NCI-H748 (cell line): Measurements from ENCODE around the gene CYP20A1.
"Not testable (repeated sequence)": the region's sequence is repeated elsewhere in the genome, so short reads cannot be mapped to it uniquely, and the experiment has no call there.

ENCODE experiments used
- DNase-seq: peaks from one replicate; lab custom pipeline; 2025; ENCODE audit not compliant: unreplicated experiment; lab: John Stamatoyannopoulos, UW

The CYP20A1 gene, protein sequence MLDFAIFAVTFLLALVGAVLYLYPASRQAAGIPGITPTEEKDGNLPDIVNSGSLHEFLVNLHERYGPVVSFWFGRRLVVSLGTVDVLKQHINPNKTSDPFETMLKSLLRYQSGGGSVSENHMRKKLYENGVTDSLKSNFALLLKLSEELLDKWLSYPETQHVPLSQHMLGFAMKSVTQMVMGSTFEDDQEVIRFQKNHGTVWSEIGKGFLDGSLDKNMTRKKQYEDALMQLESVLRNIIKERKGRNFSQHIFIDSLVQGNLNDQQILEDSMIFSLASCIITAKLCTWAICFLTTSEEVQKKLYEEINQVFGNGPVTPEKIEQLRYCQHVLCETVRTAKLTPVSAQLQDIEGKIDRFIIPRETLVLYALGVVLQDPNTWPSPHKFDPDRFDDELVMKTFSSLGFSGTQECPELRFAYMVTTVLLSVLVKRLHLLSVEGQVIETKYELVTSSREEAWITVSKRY

DNA sequence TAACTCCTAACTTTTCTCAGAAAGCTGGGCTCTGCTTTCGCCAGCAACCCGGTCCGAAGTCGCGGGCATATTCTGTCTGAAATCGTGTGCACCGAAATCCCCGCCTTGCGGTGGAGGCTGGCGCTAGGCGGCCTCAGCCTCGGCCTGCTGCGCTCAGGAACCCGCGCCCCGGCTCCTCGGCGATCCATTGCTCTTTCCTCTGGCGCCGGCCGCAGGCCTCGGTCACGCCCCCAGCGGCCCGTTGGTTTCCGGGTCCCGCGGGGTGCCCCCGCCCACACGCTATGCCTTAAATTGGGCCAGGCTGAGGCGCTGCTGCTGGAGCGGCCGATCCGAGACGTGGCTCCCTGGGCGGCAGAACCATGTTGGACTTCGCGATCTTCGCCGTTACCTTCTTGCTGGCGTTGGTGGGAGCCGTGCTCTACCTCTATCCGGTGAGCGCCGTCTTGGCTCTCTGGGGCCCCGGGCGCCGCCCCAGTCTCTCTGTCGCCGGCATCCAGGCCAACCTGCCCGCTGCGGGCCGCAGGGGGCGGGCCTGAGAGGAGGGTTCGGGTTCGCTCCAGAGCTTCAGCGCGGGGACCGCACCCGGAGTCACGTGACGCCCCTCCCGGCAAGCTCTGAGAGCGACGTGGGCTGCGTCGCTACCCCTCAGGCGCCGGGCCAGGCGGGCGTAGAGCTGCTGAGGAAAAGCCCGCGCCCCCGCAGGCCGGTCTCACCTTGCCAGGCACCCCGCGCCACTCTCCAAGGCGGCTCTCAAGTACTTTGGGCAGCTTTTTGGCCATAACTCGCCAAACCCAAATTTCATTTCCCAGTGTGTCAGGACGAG lies at the start of gene CYP20A1:
CYP20A1 (plus strand) TSS at position 315 of the 823 bp plus-strand sequence; CDS start at position 360, 45 bp downstream.
- peak; percentile 98 for DNase-seq

DNA sequence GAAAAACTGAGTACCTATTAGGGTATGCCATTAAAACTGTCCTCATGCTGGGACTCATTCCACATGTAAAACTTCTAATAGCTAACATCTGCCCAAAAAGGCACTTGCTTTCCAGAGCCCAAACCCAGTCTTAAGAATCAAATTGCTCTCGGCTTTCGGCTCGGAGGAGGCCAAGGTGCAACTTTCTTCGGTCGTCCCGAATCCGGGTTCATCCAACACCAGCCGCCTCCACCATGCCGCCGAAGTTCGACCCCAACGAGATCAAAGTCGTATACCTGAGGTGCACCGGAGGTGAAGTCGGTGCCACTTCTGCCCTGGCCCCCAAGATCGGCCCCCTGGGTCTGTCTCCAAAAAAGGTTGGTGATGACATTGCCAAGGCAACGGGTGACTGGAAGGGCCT lies 48.3 kb upstream of the CYP20A1 start:
- not testable (repeated sequence) for DNase-seq

DNA sequence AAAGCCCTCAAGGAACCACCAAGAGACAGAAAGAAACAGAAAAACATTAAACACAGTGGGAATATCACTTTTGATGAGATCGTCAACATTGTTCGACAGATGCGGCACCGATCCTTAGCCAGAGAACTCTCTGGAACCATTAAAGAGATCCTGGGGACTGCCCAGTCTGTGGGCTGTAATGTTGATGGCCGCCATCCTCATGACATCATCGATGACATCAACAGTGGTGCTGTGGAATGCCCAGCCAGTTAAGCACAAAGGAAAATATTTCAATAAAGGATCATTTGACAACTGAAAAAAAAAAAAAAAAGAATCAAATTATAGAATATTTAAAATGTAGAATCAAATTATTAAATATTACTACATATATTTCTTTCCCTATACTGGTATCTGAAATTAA lies 47.8 kb upstream of the CYP20A1 start:
- not testable (repeated sequence) for DNase-seq

DNA sequence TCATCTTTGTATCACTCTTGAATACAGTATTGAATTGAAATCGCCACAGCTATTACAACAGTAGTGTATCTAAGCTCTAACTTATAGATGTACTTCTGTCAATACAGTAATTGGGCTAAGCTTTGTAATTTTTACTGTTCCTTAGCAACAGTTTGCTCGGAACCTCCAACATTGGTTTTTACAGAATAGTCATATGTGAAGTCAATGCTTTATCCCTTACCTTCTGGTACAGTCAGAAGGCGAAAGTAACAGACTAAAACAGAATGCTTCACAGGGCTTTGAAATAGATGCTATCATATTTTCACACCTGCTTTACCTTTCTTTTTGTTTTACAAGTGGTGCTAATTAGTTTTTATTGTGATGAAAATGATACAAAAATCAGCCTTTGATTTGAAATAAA lies 46.9 kb upstream of the CYP20A1 start:
- no peak for DNase-seq

DNA sequence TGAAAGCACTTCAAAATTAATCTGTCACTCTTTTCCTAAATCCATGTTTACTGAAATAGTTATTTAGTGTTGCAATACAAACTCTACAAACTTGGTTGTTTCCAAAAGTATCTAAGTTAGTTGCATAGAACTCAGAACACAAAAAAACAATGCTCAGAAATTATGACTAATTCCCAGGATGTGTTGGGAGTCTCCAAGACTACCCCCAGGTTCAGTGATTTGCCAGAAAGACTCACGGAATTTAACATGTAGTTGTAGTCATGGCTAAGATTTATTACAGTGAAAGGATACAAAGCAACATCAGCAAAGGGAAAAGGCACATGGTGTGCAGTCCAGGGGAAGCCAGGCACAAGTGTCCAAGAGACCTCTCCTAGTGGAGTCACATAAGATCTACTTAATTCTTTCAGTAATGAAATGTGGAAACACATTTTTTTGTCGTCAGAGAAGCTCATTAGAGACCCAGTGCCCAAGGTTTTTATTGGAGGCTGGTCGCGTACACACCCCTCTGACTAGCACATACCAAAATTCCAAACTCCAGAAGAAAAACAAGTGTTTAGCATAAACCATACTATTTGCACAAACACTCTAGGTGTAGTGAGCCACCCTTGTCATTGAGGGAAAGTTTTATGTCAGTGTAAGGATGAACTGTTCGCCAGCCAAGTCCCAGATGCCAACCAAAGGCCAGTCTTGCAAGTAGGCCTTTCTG lies 43.3 kb upstream of the CYP20A1 start:
- DNase-seq = no peak

DNA sequence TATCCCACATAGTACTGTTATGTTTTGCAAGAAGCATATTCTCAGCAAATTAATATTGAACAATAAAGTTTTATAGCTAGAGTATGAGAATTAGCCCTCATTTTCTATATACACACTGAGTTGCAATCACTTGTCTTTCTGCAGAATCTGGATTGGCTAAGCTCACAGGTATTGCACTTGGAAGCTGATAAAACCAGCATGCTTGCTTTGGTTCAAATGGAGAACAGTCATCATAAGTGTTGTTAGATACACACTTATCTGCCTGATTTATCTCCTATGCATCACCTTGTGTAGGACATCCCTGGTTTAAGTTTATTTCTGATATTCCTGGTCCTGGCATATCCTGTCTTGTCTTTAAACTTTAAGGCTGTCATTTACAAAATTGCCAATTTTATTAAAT lies 38.0 kb upstream of the CYP20A1 start:
- no peak for DNase-seq

DNA sequence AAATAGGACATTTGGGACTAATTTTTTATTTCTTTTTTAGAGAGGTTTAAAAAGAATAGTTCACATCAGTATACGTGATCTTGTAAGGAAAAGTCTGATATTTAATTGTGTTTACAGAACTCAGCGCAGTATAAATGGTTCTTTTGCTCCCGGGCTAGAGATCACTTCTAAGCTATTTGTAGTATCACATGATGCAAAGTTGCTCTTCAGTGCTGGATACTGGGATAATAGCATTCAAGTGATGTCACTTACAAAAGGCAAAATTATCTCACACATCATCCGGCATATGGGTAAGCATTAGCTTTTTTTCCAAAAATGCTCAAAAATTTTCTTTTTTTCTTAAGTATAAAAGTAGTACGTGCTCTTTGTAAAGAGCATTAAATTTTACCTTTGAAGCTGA lies 37.4 kb upstream of the CYP20A1 start:
- no peak for DNase-seq

DNA sequence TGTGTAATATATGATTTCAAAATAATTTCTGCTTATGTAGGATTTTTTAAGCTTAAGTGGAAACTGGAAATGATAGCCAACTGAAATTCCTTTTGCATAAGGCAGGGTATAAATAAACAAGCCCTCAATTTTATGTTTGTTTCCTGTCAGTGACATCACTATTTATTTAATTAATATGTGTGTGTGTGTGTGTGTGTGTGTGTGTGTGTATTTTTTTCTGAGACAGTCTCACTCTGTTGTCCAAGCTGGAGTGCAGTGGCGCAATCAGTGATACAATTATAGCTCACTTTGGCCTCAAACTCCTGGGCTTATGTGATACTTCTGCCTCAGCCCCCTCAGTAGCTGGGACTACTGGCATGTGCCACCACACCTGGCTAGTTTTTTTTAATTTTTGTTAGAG lies 29.3 kb upstream of the CYP20A1 start:
- no peak for DNase-seq

DNA sequence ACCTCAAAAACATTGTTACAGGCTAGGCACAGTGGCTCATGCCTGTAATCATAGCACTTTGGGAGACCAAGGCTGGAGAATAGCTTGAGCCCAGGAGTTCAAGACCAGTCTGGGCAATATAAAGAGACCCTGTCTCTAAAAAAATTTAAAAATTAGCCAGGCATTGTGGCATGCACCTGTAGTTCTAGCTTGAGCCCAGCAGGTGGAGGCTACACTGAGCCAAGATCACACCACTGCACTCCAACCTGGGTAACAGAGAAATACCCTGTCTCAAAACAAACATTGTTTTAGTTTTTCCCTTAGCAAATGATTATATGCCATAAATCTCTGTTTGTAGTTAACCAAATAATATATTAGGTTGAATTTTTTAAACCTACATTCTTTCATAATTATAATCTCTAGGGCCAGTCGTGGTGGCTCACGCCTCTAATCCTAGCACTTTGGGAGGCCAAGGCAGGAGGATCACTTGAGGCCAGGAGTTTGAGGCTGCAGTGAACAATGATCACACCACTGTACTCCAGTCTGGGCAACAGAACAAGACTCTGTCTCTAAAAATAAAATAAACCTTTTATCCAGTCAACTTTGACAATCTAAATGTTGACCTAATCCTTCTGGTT lies 13.3 kb upstream of the CYP20A1 start:
- DNase-seq = peak; percentile 38

DNA sequence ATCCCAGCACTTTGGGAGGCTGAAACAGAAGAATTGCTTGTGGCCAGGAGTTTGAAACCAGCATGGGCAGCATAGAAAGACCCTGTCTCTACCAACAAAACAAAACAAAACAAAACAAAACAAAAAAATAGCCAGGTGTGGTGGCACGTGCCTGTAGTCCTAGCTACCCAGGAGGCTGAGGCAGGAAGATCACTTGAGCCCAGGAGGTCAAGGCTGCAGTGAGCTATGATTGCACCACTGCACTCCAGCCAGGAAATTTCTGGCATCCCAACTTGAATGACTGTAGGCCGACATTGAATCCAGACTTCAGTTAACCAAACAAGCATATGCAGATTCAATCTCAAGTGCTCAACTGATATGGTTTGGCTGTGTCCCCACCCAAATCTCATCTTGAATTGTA lies 9.1 kb upstream of the CYP20A1 start:
- not testable (repeated sequence) for DNase-seq

DNA sequence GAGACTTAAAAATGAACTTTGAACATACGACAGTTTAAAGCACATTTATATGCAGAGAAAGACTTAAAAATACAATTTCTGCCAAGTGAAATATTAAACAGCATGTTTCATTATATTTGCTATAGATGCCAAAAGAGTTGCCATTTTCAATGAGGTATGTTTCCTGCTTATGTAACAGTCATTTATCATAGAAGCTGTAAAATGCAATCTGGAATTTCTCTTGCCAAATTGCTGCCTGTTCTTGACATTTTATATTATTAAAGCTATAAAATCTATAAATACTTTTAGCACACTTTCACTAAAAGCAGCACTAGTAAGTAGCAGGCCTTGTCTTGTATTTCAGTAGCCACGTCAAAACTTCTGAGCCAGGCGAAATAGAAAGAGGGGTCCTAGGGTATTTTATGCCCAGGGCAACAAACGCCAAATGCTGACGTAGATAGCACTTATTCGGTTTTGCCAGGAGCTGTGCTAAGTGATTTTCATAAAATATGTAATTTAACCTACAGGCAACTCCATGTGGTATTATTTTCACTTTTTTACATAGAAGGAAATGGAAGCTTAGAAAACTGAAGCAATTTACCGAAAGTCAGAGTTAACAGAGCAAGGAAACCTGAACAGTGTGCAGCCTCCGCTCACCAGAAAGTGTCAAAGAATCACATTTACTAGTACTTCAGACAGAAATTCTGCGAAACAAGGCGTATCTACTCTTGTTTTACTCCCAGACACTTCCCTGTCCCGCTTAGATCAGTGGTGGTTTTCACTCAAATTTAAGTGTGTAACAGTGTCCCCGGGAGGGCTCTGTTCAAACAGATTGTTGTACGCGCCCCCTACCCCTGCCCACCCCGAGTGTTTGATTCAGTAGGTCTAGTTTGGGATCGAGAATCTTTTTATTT lies 1.2 kb upstream of the CYP20A1 start:
- DNase-seq = peak; percentile 42

DNA sequence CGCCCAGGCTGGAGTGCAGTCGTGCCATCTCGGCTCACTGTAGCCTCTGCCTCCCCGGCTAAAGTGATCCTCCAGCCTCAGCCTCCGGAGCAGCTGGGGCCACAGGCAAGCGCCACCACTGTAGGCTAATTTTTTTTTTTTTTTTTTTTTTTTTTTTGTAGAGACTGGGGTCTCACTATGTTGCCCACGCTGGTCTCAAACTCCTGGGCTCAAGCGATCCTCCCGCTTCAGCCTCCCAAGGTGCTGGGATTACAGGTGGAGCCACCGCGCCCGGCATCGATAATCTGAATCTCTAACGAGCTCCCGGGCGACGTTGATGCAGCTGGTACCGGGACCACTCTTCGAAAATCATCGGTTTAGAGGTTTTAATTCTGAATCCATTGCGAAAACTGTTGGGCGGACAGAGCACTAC lies 520 bp upstream of the CYP20A1 start:
- no peak for DNase-seq

DNA sequence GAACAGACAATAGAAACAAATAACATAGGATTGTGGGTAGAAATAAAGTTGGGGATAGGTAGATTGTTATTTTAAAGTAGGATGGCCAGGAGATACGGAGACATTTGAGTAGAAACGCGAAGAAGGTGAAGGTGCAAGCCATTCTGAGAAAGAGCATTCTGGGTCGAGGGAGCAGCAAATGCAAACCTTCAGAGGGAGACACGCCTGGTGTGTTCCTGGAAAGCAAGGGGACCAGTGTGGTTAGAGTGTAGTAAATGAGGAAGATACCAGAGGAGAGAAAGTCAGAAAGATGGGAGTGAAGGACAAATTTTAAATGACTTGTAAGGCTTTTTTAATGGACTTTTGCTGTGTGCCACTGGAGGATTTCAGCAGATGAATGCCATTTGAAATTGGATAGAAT lies 1.7 kb downstream of the CYP20A1 start:
- DNase-seq = no peak

DNA sequence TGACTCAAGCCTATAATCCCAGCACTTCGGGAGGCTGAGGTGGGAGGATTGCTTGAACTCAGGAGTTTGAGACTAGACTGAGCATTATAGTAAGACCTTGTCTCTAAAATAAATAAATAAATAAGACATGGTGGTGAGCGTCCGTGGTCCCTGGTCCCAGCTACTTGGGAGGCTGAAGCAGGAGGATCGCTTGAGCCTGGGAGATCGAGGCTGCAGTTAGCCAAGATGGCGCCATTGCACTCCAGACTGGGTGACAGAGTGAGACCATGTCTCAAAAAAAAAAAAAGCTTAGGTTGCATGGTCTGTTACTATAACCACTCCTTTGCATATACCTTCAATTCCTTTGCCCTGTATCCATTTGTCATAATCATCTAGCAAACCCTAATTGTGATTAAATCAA lies 3.7 kb downstream of the CYP20A1 start:
- DNase-seq = no peak

DNA sequence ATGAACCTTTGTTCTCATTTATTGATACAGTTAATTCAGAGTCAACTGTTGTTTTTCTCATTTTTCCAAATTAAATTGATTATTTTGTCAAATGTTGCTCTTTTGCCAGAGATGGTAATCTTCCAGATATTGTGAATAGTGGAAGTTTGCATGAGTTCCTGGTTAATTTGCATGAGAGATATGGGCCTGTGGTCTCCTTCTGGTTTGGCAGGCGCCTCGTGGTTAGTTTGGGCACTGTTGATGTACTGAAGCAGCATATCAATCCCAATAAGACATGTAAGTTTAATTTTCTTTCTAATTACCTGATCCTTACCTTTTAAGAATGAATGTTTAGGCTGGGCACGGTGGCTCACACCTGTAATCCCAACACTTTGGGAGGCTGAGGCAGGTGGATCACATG lies 7.8 kb downstream of the CYP20A1 start:
- no peak for DNase-seq

DNA sequence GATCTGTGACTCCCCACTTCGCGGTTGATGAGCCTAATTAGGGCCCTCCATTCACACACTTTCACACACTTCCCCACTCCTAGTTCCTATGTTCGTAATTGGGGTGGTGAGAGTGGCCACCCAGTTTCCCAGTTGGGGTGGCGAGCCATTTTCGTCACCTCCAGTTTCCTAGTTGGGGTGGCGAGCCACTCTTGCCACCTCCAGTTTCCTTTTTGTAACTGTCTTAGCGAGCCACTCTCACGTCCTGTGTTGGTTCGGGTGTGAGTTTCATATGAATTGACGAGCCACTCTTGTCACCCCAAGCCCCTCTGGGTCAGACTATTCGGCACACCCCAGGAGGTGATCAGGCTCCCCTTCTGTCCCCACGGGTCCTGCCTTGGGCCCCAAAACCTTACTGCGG lies 14.0 kb downstream of the CYP20A1 start:
- no peak for DNase-seq

DNA sequence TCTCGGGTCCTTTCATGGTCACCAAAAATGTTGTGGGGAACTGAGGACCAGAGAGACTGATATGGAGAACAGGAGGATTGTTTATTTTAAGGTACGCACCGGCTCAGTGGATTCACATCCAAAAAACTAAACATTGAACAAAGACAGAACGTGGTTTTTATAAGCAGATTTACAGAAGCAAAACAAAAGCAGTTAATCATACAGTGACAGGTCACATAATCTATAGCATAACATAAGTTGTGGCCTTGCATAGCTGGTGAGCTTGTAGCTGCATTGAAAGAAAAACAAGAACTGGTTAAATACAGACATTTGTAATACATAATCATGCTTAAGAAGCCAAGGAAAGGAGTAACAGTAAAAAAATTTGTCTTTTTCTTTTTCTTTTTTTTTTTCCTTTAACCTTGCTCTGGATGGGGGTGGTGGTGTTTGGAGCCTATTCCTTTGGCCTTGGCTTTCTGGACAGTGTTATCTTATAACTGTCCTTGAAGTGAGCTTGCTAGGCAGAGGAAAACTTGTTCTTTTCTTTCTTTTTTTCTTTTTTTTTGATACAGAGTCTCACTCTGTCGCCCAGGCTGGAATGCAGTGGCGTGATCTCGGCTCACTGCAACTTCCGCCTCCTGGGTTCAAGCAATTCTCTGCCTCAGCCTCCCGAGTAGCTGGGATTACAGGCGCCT lies 14.7 kb downstream of the CYP20A1 start:
- not testable (repeated sequence) for DNase-seq

DNA sequence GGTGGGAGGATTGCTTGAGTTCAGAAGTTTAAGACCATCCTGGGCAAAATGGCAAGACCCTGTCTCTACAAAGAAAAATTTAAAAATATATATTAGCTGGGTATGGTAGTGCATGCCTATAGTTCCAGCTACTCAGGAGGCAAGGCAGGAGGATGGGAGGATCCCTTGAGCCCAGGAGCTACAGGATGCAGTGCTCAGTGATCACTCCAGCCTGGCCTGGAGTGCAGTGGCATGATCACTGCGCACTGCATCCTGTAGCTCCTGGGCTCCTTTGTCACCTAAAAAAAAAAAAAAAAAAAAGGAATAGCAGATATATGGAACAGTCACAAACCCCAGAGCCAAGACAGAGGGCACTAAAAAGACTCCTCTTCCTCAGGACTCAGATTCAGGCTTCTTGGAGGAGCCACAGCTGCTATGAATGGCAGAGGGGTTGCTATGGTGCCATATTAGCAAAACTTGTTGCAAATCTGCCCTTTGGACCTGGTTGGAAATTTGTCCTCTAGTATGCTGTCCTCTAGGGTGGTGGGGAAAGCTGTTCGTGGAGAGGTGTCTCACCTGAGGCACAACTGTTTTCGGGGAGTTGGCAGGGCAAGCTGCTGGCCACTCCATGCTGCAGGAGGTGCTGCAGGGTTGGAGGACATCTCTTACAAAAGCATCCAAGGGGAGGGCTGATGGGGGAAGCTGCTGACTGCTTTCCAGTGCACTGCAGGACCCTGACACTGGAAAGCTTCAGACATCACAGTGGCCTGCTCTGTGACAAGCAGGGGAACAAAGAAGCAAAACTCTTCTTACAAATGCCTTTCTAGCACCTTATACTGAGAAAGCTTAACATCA lies 22.7 kb downstream of the CYP20A1 start:
- no peak for DNase-seq

DNA sequence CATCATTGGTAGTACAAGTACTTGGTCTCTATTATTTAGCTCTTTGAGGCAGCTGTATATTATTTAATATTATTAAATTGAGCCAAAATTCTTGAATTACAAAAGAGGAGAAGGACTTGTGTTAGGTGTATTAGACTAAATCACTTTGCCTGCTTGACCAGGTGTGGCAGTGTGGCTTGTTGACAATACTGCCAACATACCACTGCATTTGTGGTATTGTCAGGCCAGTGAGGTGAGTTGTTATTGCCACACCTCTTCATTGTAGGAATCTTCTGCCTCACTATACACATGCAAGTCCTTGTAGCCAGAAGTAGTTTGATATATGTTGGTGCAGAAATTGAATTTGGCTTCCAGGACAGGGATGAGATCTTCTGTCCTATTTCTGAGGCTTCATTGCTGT lies 40.5 kb downstream of the CYP20A1 start:
- DNase-seq = no peak
